Activated naive CD4-positive, alpha-beta T cell (primary cell): ENCODE results near the gene F10.

Experiments used
- DNase-seq, 4 experiments: peaks; one replicate each; lab custom pipeline; 2025; lab: John Stamatoyannopoulos, UW

Gene F10

DNA sequence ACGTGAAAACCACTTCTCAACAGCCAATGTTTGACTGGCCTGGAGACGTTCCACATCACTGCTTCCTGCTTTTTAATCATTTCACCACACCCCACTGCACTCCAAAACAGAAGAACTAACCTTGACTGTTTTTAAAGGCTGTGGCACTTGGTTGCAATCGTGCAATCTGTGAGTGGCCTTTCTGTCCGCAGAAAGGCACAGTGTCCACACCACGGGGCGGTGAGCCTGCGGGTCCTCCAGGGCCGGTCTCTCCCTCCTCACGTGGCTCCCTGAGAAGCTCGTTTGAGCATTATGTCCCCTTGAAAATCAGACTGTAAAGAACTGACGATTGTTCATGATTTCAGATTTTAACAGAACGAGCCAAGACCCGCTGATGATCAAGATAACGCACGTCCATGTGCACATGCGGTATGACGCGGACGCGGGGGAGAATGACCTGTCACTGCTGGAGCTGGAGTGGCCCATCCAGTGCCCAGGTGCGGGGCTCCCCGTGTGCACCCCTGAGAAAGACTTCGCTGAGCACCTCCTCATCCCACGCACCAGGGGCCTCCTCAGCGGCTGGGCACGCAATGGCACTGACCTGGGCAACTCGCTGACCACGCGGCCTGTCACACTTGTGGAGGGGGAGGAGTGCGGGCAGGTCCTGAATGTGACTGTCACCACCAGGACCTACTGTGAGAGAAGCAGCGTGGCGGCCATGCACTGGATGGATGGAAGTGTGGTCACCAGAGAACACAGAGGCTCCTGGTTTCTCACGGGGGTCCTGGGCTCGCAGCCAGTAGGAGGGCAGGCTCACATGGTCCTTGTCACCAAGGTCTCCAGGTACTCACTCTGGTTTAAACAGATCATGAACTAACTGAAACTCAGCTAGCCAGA, 48.9 kb downstream of the F10 start:
- DNase-seq, result no peak

GRCh38 chr13:113172419-113172926, 49.9 kb downstream of the F10 start:
- no peak for DNase-seq

DNA sequence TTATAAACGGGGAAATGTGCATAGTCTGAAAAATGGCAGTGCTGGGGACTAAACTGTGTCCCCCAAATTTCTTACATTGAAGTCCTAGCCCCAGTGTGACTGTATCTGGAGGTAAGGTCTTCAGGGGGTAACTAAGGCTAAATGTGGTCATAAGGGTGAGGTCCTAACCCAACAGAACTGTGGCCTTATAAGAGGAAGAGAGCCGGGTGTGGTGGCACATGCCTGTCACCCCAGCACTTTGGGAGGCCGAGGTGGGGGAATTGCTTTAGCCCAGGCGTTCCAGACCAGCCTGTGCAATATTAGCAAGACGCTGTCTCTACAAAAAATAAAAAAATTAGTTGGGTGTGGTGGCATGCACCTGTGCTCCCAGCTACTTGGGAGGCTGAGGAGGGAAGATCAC, 53.7 kb downstream of the F10 start:
- DNase-seq, result peak in 3 of 4 experiments; percentile 28 to 39 (median 35)

DNA sequence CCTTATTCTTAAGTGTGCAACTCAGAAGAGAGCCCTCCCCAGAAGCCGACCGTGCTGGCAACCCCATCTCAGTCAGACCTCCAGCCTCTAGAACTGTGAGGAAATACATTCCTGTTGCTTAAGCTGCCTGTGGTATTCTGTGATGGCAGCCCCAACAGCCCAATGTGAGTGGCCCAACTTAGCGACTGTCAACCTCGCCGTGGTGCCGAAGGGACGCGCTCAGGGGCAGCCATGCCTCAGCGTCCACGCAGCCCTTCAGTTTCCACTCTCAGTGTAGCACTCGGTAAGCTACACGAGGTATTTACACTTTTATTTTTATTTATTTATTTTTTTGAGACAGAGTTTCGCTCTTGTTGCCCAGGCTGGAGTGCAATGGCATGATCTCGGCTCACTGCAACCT, 54.2 kb downstream of the F10 start:
- DNase-seq, result no peak

- DNase-seq, result no peak
These were observed 55.7 kb downstream of the F10 start for GRCh38 chr13:113178070-113178895.

- no peak for DNase-seq
These were observed 56.2 kb downstream of the F10 start for GRCh38 chr13:113178896-113179167.

GRCh38 chr13:113179374-113180230, 57.0 kb downstream of the F10 start:
- no peak for DNase-seq

- DNase-seq, result no peak
These were observed 59.4 kb downstream of the F10 start for GRCh38 chr13:113182046-113182445.

DNA sequence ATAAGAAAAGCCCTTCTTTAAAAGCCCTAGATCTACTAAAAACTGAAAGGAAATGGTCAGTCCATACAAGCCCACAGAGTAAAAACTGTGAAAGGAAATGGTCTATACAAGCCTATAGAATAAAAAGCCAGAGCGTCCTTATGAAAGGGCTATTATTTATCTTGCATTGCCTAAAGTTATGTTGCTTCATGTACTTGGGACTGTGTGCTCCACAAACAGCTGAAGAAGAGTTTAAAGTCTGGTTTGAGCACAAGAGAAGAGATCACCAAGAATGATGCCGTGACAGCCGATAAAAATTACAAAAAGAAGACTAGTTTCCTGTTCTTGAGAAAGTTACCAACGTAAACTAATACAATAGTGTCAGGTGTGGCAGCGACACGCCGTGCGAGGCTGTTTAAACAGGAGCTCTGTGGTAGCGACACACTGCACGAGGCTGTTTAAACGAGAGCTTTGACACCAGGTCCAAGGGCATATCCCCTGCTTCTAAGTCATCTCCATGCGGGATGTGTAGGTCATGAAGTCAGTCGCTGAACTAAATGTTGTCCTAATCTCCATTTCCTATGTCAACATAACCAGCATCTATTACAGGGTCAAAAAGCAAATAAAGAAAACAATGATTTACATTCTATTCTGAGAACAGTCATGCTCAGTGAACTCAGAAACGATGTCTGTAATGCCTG, 61.0 kb downstream of the F10 start:
- DNase-seq, result no peak

DNA sequence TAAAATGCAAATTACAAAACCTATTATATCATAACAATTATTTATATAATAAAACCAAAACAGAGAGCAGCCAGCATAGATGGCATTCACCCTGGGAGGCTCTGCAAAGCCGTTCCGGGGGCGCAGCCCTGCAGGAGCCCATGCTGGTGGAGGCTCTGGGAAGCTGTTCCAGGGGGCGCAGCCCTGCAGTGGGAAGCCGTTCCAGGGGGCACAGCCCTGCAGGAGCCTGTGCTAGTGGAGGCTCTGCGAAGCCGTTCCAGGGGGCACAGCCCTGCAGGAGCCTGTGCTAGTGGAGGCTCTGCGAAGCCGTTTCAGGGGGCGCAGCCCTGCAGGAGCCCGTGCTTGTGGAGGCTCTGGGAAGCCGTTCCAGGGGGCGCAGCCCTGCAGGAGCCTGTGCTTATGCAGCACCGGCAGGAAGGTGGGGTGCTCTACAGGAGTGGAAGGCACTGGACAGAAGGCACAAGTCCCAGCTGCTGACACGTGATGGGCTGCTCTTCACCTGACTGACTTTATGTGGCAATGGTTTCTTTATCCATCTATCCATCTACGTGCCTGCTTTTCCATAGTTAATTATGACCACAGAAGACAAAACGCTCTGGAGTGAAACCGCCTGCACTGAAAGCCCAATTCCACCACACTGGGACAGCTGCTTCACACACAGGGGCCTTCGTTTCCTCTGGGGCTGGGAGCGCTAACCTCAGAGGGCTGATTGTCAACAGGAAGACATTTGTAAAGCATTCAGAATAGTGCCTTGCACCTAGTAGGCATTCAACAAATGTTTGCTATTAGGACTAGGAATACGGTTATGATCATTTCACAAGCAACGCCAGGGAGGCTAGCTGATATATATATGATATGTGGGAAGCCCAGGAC, 62.2 kb downstream of the F10 start:
- DNase-seq, result peak in 1 of 4 experiments; percentile 11

DNA sequence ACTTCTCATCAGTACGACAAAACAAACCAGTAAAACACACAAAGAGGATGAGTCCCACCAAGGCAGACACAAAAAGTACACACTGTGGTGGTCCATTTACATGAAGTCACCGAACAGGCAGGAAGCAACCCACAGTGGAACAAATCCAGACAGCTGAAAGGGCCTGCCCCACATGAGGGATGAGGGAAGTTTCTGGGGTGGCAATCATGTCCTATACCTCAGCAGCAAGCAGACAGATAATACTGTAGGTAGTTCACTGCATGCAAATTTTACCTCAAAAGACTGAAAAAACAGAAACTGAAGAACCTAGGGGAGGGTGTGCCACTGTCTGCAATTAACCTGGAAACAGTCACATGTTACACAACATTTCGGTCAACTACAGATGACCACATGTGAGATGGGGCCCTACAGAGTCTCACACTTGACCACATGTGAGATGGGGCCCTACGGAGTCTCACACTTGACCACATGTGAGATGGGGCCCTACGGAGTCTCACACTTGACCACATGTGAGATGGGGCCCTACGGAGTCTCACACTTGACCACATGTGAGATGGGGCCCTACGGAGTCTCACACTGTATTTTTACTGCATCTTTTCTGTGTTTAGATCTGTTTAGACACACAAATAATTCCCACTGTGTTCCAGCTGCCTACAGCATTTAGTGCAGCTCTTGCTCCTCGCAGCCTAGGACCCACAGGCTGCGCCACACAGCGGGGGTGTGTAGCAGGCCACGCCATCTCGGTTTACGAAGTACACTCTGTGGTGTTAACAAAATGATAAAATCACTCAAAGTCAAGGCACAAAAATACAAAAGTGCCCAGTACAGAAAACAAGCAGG, 63.7 kb downstream of the F10 start:
- no peak for DNase-seq

- DNase-seq, result no peak
These were observed 64.7 kb downstream of the F10 start for GRCh38 chr13:113187263-113187669.

DNA sequence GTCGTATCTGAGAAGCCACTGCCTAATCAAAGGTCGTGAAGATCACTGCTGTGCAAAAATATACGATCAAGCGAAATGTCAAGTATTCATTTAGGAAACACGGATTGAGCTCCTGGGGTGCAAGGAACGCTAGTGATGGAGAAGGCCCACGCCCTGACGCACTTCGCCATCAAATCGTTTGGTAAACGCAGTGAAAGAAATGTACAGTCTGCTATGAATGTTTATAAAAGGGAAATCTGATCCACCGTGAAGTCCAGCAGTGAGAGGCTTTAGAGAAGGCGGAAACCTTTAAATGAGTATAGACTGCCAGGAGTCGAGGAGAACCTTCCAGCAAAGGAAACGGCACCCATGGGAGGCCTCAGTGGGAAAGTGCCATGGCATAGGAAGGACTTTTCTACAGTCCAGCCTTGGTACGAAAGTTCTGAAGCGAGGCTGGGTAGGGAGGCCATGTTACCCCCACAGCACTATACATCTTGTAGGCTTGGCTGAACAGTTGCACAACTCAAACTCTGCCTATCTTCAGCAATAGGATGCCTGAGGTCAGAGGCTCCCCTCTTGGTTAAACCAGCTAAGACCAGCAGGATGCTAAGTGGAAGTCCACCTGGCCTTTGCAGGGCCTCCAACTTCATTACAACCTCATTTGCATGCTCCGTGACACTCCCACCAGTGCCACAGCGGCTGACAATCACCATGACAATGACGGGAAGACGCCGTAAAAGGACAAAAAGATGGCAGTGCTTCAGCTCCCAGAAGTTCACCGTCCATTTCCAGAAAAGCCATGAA, 65.5 kb downstream of the F10 start:
- DNase-seq, result no peak

GRCh38 chr13:113190181-113190580, 67.6 kb downstream of the F10 start:
- DNase-seq, result no peak

GRCh38 chr13:113192279-113192678, 69.7 kb downstream of the F10 start:
- no peak for DNase-seq

DNA sequence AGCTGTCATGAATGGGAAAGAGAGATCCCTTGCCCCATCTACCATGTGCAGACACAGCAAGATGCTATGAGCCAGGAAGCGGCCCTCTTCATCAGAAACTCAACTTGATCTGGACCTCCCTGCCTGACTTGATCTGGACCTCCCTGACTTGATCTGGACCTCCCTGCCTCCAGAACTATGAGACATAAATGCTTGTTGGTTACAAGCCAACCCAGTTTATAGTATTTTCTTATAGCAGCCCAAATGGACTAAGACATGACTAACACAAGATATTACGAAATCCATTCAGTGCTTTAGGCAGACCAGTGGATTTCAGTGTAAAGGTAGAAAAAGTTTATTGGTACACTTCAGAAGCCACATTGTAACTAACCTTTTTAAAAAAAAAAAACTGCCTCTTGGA, 70.3 kb downstream of the F10 start:
- DNase-seq, result no peak

- DNase-seq, result no peak
These were observed 72.8 kb downstream of the F10 start for GRCh38 chr13:113195360-113195759.

- no peak for DNase-seq
These were observed 74.6 kb downstream of the F10 start for GRCh38 chr13:113196970-113197737.
